GM18508 (cell line): Measurements from ENCODE around the gene SH3RF2.

ENCODE experiments used
- ATAC-seq: cut with Tn5 transposase; IDR thresholded peaks from one replicate; pipeline ENCODE4 v1.9.1; 2021; ENCODE audit warnings: moderate number of reproducible peaks; ENCODE audit not compliant: insufficient read depth, unreplicated experiment

SH3RF2 gene

GRCh38 chr5:145920542-145921210, 15.7 kb upstream of the SH3RF2 start:
- ATAC-seq: no peak

GRCh38 chr5:145921211-145921610, 15.2 kb upstream of the SH3RF2 start:
- ATAC-seq: no peak

- ATAC-seq: no peak
Observed at GRCh38 chr5:145922059-145922458, 14.3 kb upstream of the SH3RF2 start.

- ATAC-seq: no peak
Observed at GRCh38 chr5:145923405-145923804, 13.0 kb upstream of the SH3RF2 start.

DNA sequence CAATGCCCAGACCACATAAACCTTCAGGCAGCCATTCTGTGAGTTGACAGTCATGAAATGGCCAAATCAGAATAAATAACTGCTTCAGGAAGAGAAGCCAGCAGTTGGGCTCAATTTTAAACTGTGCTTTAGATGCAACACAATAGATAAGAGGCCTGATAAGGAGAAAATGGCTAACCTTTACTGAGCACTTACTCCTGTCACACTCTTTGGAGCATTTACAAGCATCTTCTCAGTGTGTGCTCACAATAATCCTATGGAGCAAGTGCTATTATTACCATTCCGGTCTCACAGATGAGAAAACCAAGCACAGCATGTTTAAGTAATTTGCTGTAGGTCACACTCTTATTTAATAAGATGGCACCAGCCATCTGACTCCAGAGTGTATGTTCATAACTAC, 11.5 kb upstream of the SH3RF2 start:
- no peak for ATAC-seq

DNA sequence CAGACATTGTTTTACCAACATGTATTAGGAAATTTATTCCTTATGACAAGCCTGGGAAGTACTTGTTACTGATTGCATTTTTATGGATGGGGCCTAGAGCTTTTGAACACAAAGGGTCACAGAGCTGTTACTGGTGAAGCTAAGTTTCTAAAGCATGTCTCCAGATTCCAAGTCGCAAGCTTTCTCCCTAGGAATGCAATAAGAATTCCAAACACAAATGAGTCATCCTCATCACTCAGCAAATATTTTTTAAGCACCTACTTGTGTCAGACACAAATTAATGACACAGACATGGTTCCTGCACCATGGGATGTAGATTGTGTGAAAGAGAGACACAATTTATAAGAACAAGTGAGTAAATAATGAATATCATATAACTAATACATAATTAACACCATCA, 11.0 kb upstream of the SH3RF2 start:
- no peak for ATAC-seq

- ATAC-seq: no peak
Observed at GRCh38 chr5:145925803-145926202, 10.6 kb upstream of the SH3RF2 start.

DNA sequence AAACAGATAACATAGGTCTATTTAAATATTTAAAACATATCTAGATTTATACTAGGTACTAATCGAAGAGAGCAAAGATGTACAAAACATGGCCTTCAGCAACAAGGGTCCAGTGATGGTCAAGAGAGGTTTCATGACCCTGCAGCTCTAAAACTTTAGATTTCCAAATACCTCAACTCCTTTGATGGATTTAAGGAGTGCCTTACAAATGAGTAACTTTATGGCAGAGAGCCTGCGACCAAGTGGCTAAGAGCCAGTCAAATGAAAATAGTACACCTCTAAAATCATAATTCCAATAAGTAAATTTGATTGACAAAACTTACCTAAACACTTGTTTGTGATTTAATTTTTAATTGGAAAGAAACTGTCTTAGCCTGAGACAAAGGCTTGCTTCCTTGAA, 4.7 kb upstream of the SH3RF2 start:
- ATAC-seq: no peak

- no peak for ATAC-seq
Observed at GRCh38 chr5:145934276-145934675, 2.1 kb upstream of the SH3RF2 start.

DNA sequence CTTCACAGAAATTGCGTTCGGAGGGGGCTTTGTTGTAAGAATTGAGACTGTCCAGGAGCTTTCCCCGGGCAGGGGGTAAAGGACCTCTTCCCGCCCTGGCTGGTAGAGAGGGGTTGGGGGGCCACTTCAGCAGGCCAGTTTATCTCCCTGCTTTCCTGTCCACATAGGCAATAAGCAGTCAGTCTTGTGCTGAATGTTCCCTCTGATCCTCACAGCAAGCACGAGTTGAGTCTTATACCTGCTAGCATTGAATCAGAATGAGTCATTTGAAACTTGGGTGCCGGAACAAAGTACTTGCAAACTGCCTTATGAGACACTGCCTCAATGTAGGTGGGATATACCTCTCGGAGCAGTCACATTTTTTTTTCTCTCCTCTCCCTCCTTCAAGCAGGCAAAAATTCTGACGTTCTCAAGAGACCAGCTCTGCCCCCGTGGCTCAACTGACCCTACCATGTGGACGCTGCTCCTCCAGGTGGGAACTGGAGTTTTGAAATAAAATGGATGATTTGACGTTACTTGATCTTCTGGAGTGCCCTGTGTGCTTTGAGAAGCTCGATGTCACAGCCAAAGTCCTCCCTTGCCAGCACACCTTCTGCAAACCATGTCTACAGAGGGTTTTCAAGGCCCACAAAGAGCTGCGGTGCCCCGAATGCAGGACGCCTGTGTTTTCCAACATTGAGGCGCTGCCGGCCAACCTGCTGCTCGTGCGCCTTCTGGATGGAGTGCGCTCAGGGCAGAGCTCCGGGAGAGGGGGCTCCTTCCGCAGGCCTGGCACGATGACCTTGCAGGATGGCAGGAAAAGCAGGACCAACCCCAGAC, 1.3 kb downstream of the SH3RF2 start:
- ATAC-seq: no peak

GRCh38 chr5:145938776-145939539, 2.6 kb downstream of the SH3RF2 start:
- no peak for ATAC-seq

GRCh38 chr5:145939540-145940065, 3.2 kb downstream of the SH3RF2 start:
- no peak for ATAC-seq

DNA sequence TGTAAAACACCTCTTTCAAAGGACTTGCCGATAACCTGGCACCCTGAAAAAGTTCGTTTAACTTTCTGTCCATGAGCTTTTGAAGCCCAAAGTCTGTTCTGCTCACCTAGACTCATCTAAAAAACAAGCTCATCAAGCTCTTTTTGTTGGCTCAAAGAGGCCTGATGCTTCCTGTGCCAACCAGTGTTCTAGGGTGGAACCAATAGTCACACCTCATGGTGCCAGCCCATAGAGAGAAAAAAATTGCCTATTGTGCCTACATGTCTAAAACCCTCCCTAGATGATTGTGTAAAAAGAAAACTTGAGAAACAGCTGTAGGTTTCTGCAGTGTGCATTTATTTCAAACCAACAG, 4.7 kb downstream of the SH3RF2 start:
- no peak for ATAC-seq

DNA sequence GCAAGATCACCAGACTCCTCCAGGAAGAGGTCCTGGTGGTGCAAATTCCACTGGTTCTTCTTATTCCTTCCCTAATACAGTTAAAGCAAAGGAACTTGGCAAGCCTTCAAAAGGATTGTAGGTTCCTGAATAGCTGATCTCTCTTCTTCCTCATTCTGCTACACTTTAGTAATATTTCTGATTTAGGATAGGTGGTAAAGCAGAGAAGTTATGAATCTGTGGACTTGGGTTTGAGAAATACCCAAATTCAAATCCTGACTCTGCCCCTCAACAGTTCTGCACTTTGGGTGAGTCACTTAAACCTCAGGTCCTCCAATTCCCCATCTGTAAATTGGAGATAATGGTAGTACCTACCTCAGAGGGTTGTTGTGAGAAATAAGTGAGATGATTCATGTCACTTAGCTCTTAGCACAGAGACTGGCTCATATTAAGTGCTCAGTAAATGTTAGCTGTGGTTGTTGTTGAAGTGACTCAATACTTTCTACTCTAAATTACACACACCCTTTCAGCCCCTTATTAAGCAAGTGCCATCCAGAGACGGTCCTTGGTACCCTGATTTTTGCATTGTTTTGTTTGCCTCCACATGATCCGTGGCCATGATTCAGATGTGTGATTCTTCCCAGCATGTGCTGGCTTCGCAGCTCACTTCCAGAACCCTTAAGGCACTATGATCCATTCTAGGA, 5.2 kb downstream of the SH3RF2 start:
- ATAC-seq: no peak

GRCh38 chr5:145942201-145942600, 5.8 kb downstream of the SH3RF2 start:
- ATAC-seq: no peak

DNA sequence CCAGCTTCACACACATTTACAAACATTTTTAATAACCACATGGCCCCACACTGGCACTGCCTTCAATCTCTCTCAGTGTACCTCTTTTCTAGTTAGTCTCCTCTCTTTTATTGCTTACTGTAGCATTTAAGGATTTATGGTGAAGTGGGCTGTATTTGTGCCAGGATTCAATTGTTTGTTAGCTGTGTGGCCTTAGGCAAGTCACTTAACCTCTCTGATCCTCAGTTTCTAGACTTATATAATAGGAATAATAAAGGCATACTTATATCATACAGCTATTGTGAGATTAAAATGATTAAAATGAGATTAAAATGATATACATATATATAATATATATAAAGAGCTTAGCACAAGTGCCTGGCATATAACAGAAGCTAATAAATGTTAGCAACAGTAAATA, 6.4 kb downstream of the SH3RF2 start:
- no peak for ATAC-seq

- ATAC-seq: no peak
Observed at GRCh38 chr5:145943674-145944121, 7.3 kb downstream of the SH3RF2 start.

GRCh38 chr5:145944328-145944727, 8.0 kb downstream of the SH3RF2 start:
- no peak for ATAC-seq

DNA sequence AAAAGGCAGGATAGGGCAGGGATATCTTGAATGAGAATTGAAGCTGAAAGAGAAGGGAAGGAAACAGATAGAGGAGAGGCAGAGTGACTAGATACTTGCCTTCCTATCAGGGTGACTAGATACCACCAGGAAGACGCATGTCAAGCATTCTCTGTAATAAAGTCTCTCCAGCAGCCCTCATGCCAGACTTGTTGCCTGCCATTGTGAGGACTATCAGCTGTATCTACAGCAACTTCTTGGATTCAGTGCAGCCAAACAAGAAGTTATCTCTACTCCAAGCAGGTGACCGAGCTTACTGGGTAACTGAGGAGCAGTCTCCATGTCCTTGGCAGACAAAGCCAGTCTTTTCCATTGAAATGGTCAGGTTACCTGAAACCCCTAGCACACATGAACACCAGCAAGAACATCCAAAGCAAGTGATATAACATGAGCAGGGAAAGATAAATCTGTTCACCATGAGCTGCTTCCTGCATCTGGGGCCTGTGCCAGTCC, 9.3 kb downstream of the SH3RF2 start:
- ATAC-seq: no peak
